Testis (tissue), 2 donors: ENCODE data around the gene CALML6.

Experiments used
- CTCF ChIP-seq, 3 experiments: fragments of 450-650 bp in 2 of 3; fragments of 200-600 bp in 1 of 3; sonication (generic) in 1 of 3; IDR thresholded peaks; one replicate each; pipeline ENCODE4 v1.5.1; 2016 to 2019; ENCODE audit warnings: antibody characterized with exemption in 3 of 3, mild to moderate bottlenecking in 2 of 3, moderate library complexity in 1 of 3
- POLR2A ChIP-seq: fragments of 450-650 bp; IDR thresholded peaks from one replicate; pipeline ENCODE4 v1.6.1; 2017; ENCODE audit warnings: antibody characterized with exemption, mild to moderate bottlenecking, moderate library complexity

GRCh38 chr1:1889847-1890505 is 25.1 kb upstream of the CALML6 start:
- no peak for TF ChIP-seq CTCF (IDR thresholded peaks at IDR 0.05)
- TF ChIP-seq POLR2A, result no peak
